Epithelial cell of proximal tubule (primary cell): ENCODE results near the gene NACA. TPM values are rescaled to one million over a fixed set of nuclear protein-coding genes. Genes with fewer than 3 reads are reported as not detected.
A peak's percentile ranks its signal among the peaks of the same experiment; 100 is the strongest.

Experiments used
- DNase-seq: peaks from one replicate; pipeline ENCODE4 v3.0.0-alpha.2; 2011; ENCODE audit warnings: low read depth
- H3K4me3 ChIP-seq: 2 replicates; pipeline ENCODE4 v1.5.1; 2011; ENCODE audit warnings: low read depth, mild to moderate bottlenecking, low read length
- total RNA-seq: library from RNA; depleted of rRNA; stranded (reverse); fragments of >200 nt; gene quantifications from 2 replicates; pipeline ENCODE4 v1.2.3, GENCODE V29; 2015
- TF ChIP-seq, protein P1 (sequence below): conservative IDR thresholded peaks from 2 replicates; pipeline ENCODE4 v1.5.1; 2012; ENCODE audit warnings: low read depth, mild to moderate bottlenecking, low read length

The NACA gene
- total RNA-seq, 1 donor from 2014 or later = 1,115 TPM

DNA sequence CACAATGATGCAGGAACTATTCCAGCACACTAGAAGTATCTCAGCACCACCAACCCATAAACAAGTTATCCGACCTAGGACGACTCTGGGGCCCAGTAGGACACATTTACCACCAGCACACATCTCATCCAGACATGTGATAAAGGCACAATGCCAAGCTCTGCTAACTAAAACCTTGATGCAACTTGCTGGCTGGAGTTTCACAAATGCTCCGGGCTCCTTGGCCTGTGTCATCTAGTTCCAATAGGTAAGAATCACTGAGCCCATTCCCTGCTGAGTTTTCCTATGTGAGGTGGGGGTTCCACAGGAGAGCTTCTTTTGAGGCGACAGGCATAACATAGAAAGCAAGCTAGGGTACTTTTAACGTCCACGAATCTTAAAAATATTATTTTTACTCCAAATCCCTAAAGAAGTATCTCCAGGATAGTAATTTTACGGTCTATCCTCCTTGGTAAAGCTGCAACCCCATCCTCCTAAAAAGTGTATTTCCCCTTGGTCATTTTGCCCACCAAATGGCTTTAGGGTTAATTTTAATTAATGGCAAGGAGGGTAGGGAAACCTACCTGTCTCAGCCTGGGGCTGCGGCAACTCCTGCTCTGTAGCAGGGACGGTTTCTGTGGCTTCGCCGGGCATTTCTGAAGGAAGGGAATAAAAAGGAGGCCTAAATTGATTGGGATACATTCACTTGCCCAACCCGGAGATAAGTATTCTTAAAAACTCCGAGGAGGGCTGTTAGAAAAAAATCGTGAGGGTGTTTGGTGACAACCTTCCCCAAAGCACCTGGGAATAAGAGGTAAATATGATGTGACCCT, 1.0 kb downstream of the NACA start:
- TF ChIP-seq, protein P1, sequence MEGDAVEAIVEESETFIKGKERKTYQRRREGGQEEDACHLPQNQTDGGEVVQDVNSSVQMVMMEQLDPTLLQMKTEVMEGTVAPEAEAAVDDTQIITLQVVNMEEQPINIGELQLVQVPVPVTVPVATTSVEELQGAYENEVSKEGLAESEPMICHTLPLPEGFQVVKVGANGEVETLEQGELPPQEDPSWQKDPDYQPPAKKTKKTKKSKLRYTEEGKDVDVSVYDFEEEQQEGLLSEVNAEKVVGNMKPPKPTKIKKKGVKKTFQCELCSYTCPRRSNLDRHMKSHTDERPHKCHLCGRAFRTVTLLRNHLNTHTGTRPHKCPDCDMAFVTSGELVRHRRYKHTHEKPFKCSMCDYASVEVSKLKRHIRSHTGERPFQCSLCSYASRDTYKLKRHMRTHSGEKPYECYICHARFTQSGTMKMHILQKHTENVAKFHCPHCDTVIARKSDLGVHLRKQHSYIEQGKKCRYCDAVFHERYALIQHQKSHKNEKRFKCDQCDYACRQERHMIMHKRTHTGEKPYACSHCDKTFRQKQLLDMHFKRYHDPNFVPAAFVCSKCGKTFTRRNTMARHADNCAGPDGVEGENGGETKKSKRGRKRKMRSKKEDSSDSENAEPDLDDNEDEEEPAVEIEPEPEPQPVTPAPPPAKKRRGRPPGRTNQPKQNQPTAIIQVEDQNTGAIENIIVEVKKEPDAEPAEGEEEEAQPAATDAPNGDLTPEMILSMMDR = no peak
- peak; percentile 59 for DNase-seq
- H3K4me3 ChIP-seq = peak overlapping the region; percentile 65

DNA sequence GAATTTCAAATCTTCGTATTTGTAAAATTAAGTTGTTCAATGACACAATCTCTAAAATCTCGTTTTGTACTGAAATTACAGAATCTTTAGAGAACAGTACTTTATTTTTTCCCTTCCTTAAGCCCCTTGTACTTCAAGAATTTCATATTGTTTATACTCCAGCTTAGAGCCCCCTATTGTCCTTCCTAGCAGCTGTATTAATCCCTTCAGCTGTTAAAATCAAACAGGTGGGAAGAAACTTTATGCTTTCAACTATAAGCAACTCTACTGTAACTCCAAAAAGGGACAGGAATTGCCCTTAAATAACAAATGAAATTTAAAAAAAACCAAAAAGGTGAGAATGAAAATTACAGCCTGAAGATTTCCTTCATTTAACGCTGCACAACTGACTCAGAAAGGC, 1.7 kb downstream of the NACA start:
- peak overlapping the region; percentile 65 for H3K4me3 ChIP-seq
- TF ChIP-seq, protein P1 = no peak
- no peak for DNase-seq

DNA sequence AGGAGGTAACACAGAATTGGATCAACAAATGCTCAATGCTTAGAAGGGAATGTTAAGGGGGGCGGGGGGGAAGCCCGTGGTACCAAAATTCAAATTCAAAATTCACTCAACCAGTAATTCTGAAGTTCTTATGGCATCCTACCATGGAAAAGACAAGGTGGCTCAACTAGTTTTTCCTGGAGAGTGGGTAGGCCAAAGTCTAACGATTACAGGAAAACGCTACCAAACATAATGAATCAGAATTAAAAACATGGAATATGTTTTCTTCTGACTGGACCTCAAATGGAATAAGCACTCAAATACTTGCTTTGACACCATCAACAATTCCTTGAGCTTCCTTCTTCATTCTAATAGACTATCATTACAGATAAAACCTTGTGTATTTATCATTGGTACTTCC, 2.3 kb downstream of the NACA start:
- TF ChIP-seq, protein P1 = no peak
- no peak for DNase-seq
- H3K4me3 ChIP-seq = peak overlapping the region; percentile 65

DNA sequence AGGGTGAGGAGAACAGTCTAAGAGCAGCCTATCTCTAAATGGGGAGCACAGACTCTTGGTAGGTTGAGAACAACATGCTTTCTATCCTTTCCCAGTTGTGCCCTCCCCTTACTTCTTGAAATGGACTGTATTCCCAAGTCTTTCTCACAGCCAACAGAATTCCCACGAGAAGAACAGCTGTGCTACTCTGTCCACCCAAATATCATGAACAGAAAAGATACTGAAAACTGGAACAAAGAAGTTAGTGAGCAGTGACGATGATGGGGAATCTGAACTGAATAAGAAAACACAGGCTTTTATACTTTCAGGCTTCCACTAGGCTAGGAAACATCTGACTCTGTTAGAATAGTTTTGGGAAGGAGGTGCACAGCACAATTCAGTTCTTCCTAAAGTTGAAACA, 3.4 kb downstream of the NACA start:
- no peak for DNase-seq
- peak overlapping the region; percentile 65 for H3K4me3 ChIP-seq
- TF ChIP-seq, protein P1 = no peak

GRCh38 chr12:56721216-56721615, 3.9 kb downstream of the NACA start:
- no peak for DNase-seq
- no peak overlapping the region for H3K4me3 ChIP-seq
- TF ChIP-seq, protein P1 = no peak

- TF ChIP-seq, protein P1 = no peak
- DNase-seq = no peak
- no peak overlapping the region for H3K4me3 ChIP-seq
Observed at GRCh38 chr12:56720731-56721151, 4.4 kb downstream of the NACA start.

DNA sequence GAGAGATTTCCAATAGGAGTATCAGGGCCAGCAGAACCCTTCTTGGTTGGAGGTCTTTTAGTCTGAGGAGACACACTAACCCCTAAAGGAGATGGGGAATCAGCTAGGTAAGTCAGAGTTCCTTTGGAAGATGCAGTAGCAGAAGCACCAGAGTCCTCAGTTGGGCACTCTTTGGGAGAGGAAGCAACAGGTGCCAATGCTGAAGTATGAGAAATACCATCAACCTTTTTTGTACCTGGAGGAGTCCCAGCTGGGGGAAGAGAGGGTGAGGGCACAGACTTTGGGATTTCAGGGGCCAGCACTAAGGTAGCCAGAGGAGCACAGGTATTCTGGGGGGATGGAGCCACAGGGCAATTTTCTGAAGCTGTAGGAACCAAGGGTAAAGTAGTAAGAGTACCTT, 6.0 kb downstream of the NACA start:
- H3K4me3 ChIP-seq = no peak overlapping the region
- DNase-seq = no peak
- TF ChIP-seq, protein P1 = no peak
